Activated naive CD4-positive, alpha-beta T cell (primary cell): Measurements from ENCODE around the gene AFF3.

Source experiments
- DNase-seq, 4 experiments: peaks; one replicate each; lab custom pipeline; 2025; lab: John Stamatoyannopoulos, UW

AFF3 gene

GRCh38 chr2:99857867-99858444, 284.4 kb downstream of the AFF3 start:
- DNase-seq = no peak

- DNase-seq = no peak
Observed at GRCh38 chr2:99857372-99857771, 285.0 kb downstream of the AFF3 start.

- DNase-seq = no peak
Observed at GRCh38 chr2:99856119-99856518, 286.3 kb downstream of the AFF3 start.

GRCh38 chr2:99854236-99854852, 288.0 kb downstream of the AFF3 start:
- DNase-seq = no peak

GRCh38 chr2:99852956-99853355, 289.4 kb downstream of the AFF3 start:
- DNase-seq = no peak

- no peak for DNase-seq
Observed at GRCh38 chr2:99852376-99852934, 289.9 kb downstream of the AFF3 start.

GRCh38 chr2:99851811-99852210, 290.6 kb downstream of the AFF3 start:
- DNase-seq = no peak

- no peak for DNase-seq
Observed at GRCh38 chr2:99851089-99851488, 291.3 kb downstream of the AFF3 start.

GRCh38 chr2:99850084-99850710, 292.2 kb downstream of the AFF3 start:
- no peak for DNase-seq

- no peak for DNase-seq
Observed at GRCh38 chr2:99846462-99847107, 295.8 kb downstream of the AFF3 start.

GRCh38 chr2:99845296-99845695, 297.1 kb downstream of the AFF3 start:
- DNase-seq = no peak

- no peak for DNase-seq
Observed at GRCh38 chr2:99842451-99842850, 299.9 kb downstream of the AFF3 start.

- no peak for DNase-seq
Observed at GRCh38 chr2:99841749-99842148, 300.6 kb downstream of the AFF3 start.

GRCh38 chr2:99840831-99841230, 301.6 kb downstream of the AFF3 start:
- no peak for DNase-seq

GRCh38 chr2:99836690-99837605, 305.4 kb downstream of the AFF3 start:
- DNase-seq = no peak

- no peak for DNase-seq
Observed at GRCh38 chr2:99834426-99834825, 308.0 kb downstream of the AFF3 start.

- no peak for DNase-seq
Observed at GRCh38 chr2:99833586-99834201, 308.7 kb downstream of the AFF3 start.

- no peak for DNase-seq
Observed at GRCh38 chr2:99832926-99833325, 309.5 kb downstream of the AFF3 start.

- DNase-seq = no peak
Observed at GRCh38 chr2:99831772-99832171, 310.6 kb downstream of the AFF3 start.

- DNase-seq = no peak
Observed at GRCh38 chr2:99827296-99827999, 314.9 kb downstream of the AFF3 start.

- DNase-seq = no peak
Observed at GRCh38 chr2:99825630-99826029, 316.8 kb downstream of the AFF3 start.
